ENCODE data around the gene IRS2.

Gene IRS2

DNA sequence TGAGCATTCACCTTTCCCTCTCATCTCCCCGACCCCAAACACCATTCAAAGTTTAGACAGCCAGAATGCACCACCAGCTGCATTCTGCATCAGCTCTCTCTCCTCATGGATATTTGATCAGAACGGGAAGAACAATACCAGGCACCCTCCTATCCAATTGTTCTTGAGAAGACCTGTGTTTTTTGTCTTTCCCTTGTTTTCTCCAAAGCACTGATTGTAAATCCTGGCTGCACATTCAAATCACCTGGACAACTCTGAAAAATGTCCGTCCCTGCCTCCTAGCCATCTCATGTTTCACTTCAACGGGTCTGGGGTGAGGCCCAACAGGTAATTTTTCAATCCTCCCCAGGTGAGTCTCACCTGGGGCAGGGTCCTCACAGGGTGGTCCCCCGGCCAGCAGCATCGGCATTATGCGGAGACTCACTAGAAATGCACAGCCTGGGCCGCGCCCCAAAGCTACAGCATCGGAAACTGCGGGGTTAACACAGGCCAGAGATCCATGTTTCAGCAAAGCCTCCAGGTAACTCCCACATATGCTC lies 5.5 kb downstream of the IRS2 start:
- Histone ChIP-seq H3K4me3 (ENCODE audit: low read depth, low read length) (peak overlapping the region; percentile 58), H3K27ac (no peak overlapping the region), H3K36me3 (replicated peaks) (peaks cover 17% of the 10 kb centered on the region), H3K27me3 (replicated peaks) (no peaks in the 10 kb centered on the region)
- TF ChIP-seq CTCF (IDR thresholded peaks at IDR 0.05; ENCODE audit: low read depth, low read length, missing control alignments): no peak
- DNase-seq: no peak
- in situ Hi-C loops (cut with HindIII; ENCODE audit: low pct_ligation_motif_present, low sequenced_read_pairs): loop anchor here (25.0 kb wide), 1 partner anchor 331 kb away; no protein-coding TSS in a partner anchor

- no peaks in the 10 kb centered on the region for H3K27me3 ChIP-seq (replicated peaks)
- in situ Hi-C loops (cut with HindIII; ENCODE audit: low pct_ligation_motif_present, low sequenced_read_pairs): loop anchor here (25.0 kb wide), 1 partner anchor 332 kb away; no protein-coding TSS in a partner anchor
- TF ChIP-seq CTCF (IDR thresholded peaks at IDR 0.05; ENCODE audit: low read depth, low read length, missing control alignments): no peak
- peak overlapping the region; percentile 58 for H3K4me3 ChIP-seq (ENCODE audit: low read depth, low read length)
- no peak for DNase-seq
- H3K36me3 ChIP-seq (replicated peaks): peaks cover 17% of the 10 kb centered on the region
- no peak overlapping the region for H3K27ac ChIP-seq
These were observed 6.4 kb downstream of the IRS2 start for GRCh38 chr13:109779876-109780510.

- TF ChIP-seq CTCF (IDR thresholded peaks at IDR 0.05; ENCODE audit: low read depth, low read length, missing control alignments): no peak
- H3K4me3 ChIP-seq (ENCODE audit: low read depth, low read length): peak overlapping the region; percentile 58
- DNase-seq: no peak
- peaks cover 17% of the 10 kb centered on the region for H3K36me3 ChIP-seq (replicated peaks)
- in situ Hi-C loops (cut with HindIII; ENCODE audit: low pct_ligation_motif_present, low sequenced_read_pairs): loop anchor here (25.0 kb wide), 1 partner anchor 333 kb away; no protein-coding TSS in a partner anchor
- H3K27ac ChIP-seq: no peak overlapping the region
- H3K27me3 ChIP-seq (replicated peaks): no peaks in the 10 kb centered on the region
These were observed 7.3 kb downstream of the IRS2 start for GRCh38 chr13:109779074-109779473.

GRCh38 chr13:109778102-109778542 lies 8.3 kb downstream of the IRS2 start:
- Histone ChIP-seq H3K27me3 (replicated peaks) (no peaks in the 10 kb centered on the region), H3K4me3 (ENCODE audit: low read depth, low read length) (peak overlapping the region; percentile 6), H3K36me3 (replicated peaks) (peaks cover 12% of the 10 kb centered on the region), H3K27ac (no peak overlapping the region)
- no peak for TF ChIP-seq CTCF (IDR thresholded peaks at IDR 0.05; ENCODE audit: low read depth, low read length, missing control alignments)
- in situ Hi-C loops (cut with HindIII; ENCODE audit: low pct_ligation_motif_present, low sequenced_read_pairs): loop anchor here (25.0 kb wide), 1 partner anchor 334 kb away; no protein-coding TSS in a partner anchor
- no peak for DNase-seq

DNA sequence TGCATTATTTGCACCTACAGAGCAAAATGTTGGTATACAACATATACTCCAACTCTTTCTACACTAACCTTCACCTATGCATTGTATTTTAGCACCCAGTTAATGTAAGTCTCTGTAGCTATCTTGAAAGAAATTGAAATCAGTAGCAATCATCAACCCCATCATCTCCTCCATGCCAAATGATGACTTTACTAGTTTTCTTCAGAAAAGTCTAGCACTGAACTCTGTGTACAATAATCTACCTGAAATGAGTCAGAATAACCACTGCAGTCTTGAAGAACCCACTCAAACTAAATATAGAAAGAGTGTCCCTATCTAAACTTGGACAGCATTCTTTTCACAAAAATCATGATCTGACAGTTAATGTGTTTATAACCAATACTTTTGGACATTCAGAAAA lies 9.8 kb downstream of the IRS2 start:
- in situ Hi-C loops (cut with HindIII; ENCODE audit: low pct_ligation_motif_present, low sequenced_read_pairs): loop anchor here (25.0 kb wide), 1 partner anchor 336 kb away; no protein-coding TSS in a partner anchor
- no peak for DNase-seq
- Histone ChIP-seq H3K36me3 (replicated peaks) (peaks cover 3% of the 10 kb centered on the region), H3K4me3 (ENCODE audit: low read depth, low read length) (no peak overlapping the region), H3K27ac (no peak overlapping the region), H3K27me3 (replicated peaks) (no peaks in the 10 kb centered on the region)
- no peak for TF ChIP-seq CTCF (IDR thresholded peaks at IDR 0.05; ENCODE audit: low read depth, low read length, missing control alignments)

All from brain microvascular endothelial cell (primary cell).